Activated naive CD8-positive, alpha-beta T cell treated with anti-CD3 and anti-CD28 coated beads, Interleukin-2, amount 10 ng/mL, durations not matched to agents 7 days and 5 days (primary cell): ENCODE measurements around the gene DAGLB. TPM values are rescaled to one million over a fixed set of nuclear protein-coding genes. Genes with fewer than 3 reads are reported as not detected.
"Not testable (repeated sequence)": the region's sequence is repeated elsewhere in the genome, so short reads cannot be mapped to it uniquely, and the experiment has no call there.

Experiments used
- ATAC-seq: fragments of 150-1000 bp; cut with Tn5 transposase; one replicate; pipeline ENCODE4 v1.10.0; 2021; ENCODE audit warnings: low read depth, moderate library complexity
- POLR2A ChIA-PET: fragments of 350-600 bp; sonication (Branson Sonifier 250); formaldehyde crosslinking; loops from one replicate; lab custom pipeline; 2021; ENCODE audit warnings: antibody characterized with exemption; lab: Charles Lee
- DNase-seq: peaks from one replicate; pipeline ENCODE4 v3.0.0; 2021
- H3K27ac Mint-ChIP-seq: one replicate; pipeline ENCODE4 v1.8.0; 2022; ENCODE audit warnings: mild to moderate bottlenecking, mixed read lengths
- H3K27me3 Mint-ChIP-seq: one replicate; pipeline ENCODE4 v1.8.0; 2022; ENCODE audit warnings: mild to moderate bottlenecking, moderate library complexity, mixed read lengths
- H3K36me3 Mint-ChIP-seq: one replicate; pipeline ENCODE4 v1.8.0; 2021; ENCODE audit warnings: mild to moderate bottlenecking, mixed read lengths
- H3K4me1 Mint-ChIP-seq: one replicate; pipeline ENCODE4 v1.8.0; 2021; ENCODE audit warnings: mixed read lengths
- H3K4me3 Mint-ChIP-seq: one replicate; pipeline ENCODE4 v1.8.0; 2022; ENCODE audit warnings: mild to moderate bottlenecking, moderate library complexity, mixed read lengths
- H3K9me3 Mint-ChIP-seq: one replicate; pipeline ENCODE4 v1.8.0; 2021; ENCODE audit warnings: mixed read lengths
- total RNA-seq, 2 experiments: library from RNA; stranded (reverse); gene quantifications; one replicate each; pipeline ENCODE4 v1.2.3, GENCODE V29; 2021

Gene DAGLB
- total RNA-seq, 2 experiments from 2014 or later = 32.3 to 37.2 TPM

GRCh38 chr7:6479067-6479466, 31.3 kb upstream of the DAGLB start:
- Mint-ChIP-seq H3K27me3 (no peaks in the 10 kb centered on the region), H3K4me3 (peak overlapping the region; percentile 65), H3K36me3 (peaks cover 14% of the 10 kb centered on the region), H3K4me1 (peaks cover 68% of the 10 kb centered on the region), H3K27ac (peak overlapping the region; percentile 88), H3K9me3 (no peaks in the 10 kb centered on the region)
- ATAC-seq (peak; percentile 43), DNase-seq (peak; percentile 51)
- POLR2A ChIA-PET = interaction anchor here (1.7 kb wide), 1 partner anchor 31 kb away, joined by 9 read pairs; the partner anchor contains the start of gene DAGLB

- ATAC-seq (no peak), DNase-seq (no peak)
- Mint-ChIP-seq H3K4me3 (no peak overlapping the region), H3K27ac (peak overlapping the region; percentile 88), H3K9me3 (no peaks in the 10 kb centered on the region), H3K4me1 (peaks cover 70% of the 10 kb centered on the region), H3K36me3 (peaks cover 14% of the 10 kb centered on the region), H3K27me3 (no peaks in the 10 kb centered on the region)
- POLR2A ChIA-PET = interaction anchor here (0.6 to 1.5 kb wide), 3 partner anchors 11 to 30 kb away, joined by 4 read pairs; partner anchors contain the start of gene DAGLB
These were observed 30.4 kb upstream of the DAGLB start for GRCh38 chr7:6478186-6478585.

- H3K4me1 Mint-ChIP-seq = peaks cover 65% of the 10 kb centered on the region
- no peaks in the 10 kb centered on the region for H3K27me3 Mint-ChIP-seq
- no peak overlapping the region for H3K4me3 Mint-ChIP-seq
- H3K36me3 Mint-ChIP-seq = peaks cover 12% of the 10 kb centered on the region
- POLR2A ChIA-PET = interaction anchor here (1.5 kb wide), 1 partner anchor 10 kb away, joined by 4 read pairs; no protein-coding TSS in a partner anchor
- H3K9me3 Mint-ChIP-seq = no peaks in the 10 kb centered on the region
- ATAC-seq (no peak), DNase-seq (no peak)
- H3K27ac Mint-ChIP-seq = no peak overlapping the region
These were observed 29.5 kb upstream of the DAGLB start for GRCh38 chr7:6477318-6477660.

- peak overlapping the region; percentile 3 for H3K27ac Mint-ChIP-seq
- no peaks in the 10 kb centered on the region for H3K9me3 Mint-ChIP-seq
- POLR2A ChIA-PET = interaction anchor here (1.4 to 1.5 kb wide), 2 partner anchors 10 to 12 kb away, joined by 3 to 4 read pairs; no protein-coding TSS in a partner anchor
- H3K27me3 Mint-ChIP-seq = no peaks in the 10 kb centered on the region
- DNase-seq (no peak), ATAC-seq (no peak)
- peaks cover 16% of the 10 kb centered on the region for H3K36me3 Mint-ChIP-seq
- H3K4me1 Mint-ChIP-seq = peaks cover 61% of the 10 kb centered on the region
- H3K4me3 Mint-ChIP-seq = no peak overlapping the region
These were observed 29.0 kb upstream of the DAGLB start for GRCh38 chr7:6476596-6477317.

GRCh38 chr7:6475433-6476186, 27.9 kb upstream of the DAGLB start:
- ATAC-seq (no peak), DNase-seq (no peak)
- Mint-ChIP-seq H3K27ac (peak overlapping the region; percentile 39), H3K4me3 (no peak overlapping the region), H3K9me3 (no peaks in the 10 kb centered on the region), H3K36me3 (peaks cover 17% of the 10 kb centered on the region), H3K4me1 (peaks cover 52% of the 10 kb centered on the region), H3K27me3 (no peaks in the 10 kb centered on the region)
- POLR2A ChIA-PET = interaction anchor here (1.4 kb wide), 1 partner anchor 11 kb away, joined by 3 read pairs; no protein-coding TSS in a partner anchor

GRCh38 chr7:6465862-6466261, 18.1 kb upstream of the DAGLB start:
- Mint-ChIP-seq H3K27ac (no peak overlapping the region), H3K9me3 (peaks cover 1% of the 10 kb centered on the region), H3K4me1 (no peaks in the 10 kb centered on the region), H3K4me3 (no peak overlapping the region), H3K36me3 (peaks cover 47% of the 10 kb centered on the region), H3K27me3 (no peaks in the 10 kb centered on the region)
- POLR2A ChIA-PET = no interaction called here
- ATAC-seq = no peak
- DNase-seq = no peak

GRCh38 chr7:6463609-6464008, 15.9 kb upstream of the DAGLB start:
- H3K9me3 Mint-ChIP-seq, H3K4me1 Mint-ChIP-seq, H3K27me3 Mint-ChIP-seq, H3K4me3 Mint-ChIP-seq, ATAC-seq, H3K27ac Mint-ChIP-seq, DNase-seq: not testable (repeated sequence)
- peaks cover 35% of the 10 kb centered on the region for H3K36me3 Mint-ChIP-seq
- POLR2A ChIA-PET = interaction anchor here (0.6 kb wide), 1 partner anchor 70 kb away, joined by 3 read pairs; no protein-coding TSS in a partner anchor

- Mint-ChIP-seq H3K27me3 (no peaks in the 10 kb centered on the region), H3K27ac (no peak overlapping the region), H3K4me1 (no peaks in the 10 kb centered on the region), H3K36me3 (peaks cover 20% of the 10 kb centered on the region), H3K9me3 (no peaks in the 10 kb centered on the region), H3K4me3 (no peak overlapping the region)
- DNase-seq (no peak), ATAC-seq (no peak)
- POLR2A ChIA-PET = no interaction called here
These were observed 14.3 kb upstream of the DAGLB start for GRCh38 chr7:6461946-6462550.

GRCh38 chr7:6460990-6461584, 13.3 kb upstream of the DAGLB start:
- DNase-seq (no peak), ATAC-seq (no peak)
- Mint-ChIP-seq H3K4me3 (no peak overlapping the region), H3K9me3 (no peaks in the 10 kb centered on the region), H3K27me3 (no peaks in the 10 kb centered on the region), H3K36me3 (peaks cover 11% of the 10 kb centered on the region), H3K4me1 (no peaks in the 10 kb centered on the region), H3K27ac (peak overlapping the region; percentile 1)
- POLR2A ChIA-PET = no interaction called here

- DNase-seq (no peak), ATAC-seq (no peak)
- peaks cover 4% of the 10 kb centered on the region for H3K36me3 Mint-ChIP-seq
- H3K4me1 Mint-ChIP-seq = no peaks in the 10 kb centered on the region
- POLR2A ChIA-PET = no interaction called here
- H3K9me3 Mint-ChIP-seq = no peaks in the 10 kb centered on the region
- no peak overlapping the region for H3K4me3 Mint-ChIP-seq
- H3K27ac Mint-ChIP-seq = no peak overlapping the region
- H3K27me3 Mint-ChIP-seq = no peaks in the 10 kb centered on the region
These were observed 12.5 kb upstream of the DAGLB start for GRCh38 chr7:6460303-6460702.

GRCh38 chr7:6458676-6459075, 10.9 kb upstream of the DAGLB start:
- not testable (repeated sequence) for DNase-seq, H3K4me3 Mint-ChIP-seq, ATAC-seq, H3K4me1 Mint-ChIP-seq, H3K27ac Mint-ChIP-seq, H3K27me3 Mint-ChIP-seq, H3K36me3 Mint-ChIP-seq, H3K9me3 Mint-ChIP-seq
- POLR2A ChIA-PET = interaction anchor here (0.7 to 1.1 kb wide), 3 partner anchors 11 to 23 kb away, joined by 4 read pairs; partner anchors contain the start of gene DAGLB

GRCh38 chr7:6453734-6454133, 6.0 kb upstream of the DAGLB start:
- Mint-ChIP-seq H3K36me3 (no peaks in the 10 kb centered on the region), H3K4me1 (peaks cover 2% of the 10 kb centered on the region), H3K4me3 (no peak overlapping the region), H3K27me3 (no peaks in the 10 kb centered on the region), H3K27ac (no peak overlapping the region), H3K9me3 (no peaks in the 10 kb centered on the region)
- POLR2A ChIA-PET = no interaction called here
- ATAC-seq (no peak), DNase-seq (no peak)

- ATAC-seq = no peak
- no peaks in the 10 kb centered on the region for H3K9me3 Mint-ChIP-seq
- H3K27me3 Mint-ChIP-seq = no peaks in the 10 kb centered on the region
- no peaks in the 10 kb centered on the region for H3K36me3 Mint-ChIP-seq
- H3K27ac Mint-ChIP-seq = no peak overlapping the region
- POLR2A ChIA-PET = interaction anchor here (0.6 kb wide), 1 partner anchor 27 kb away, joined by 4 read pairs; no protein-coding TSS in a partner anchor
- no peak overlapping the region for H3K4me3 Mint-ChIP-seq
- DNase-seq = no peak
- H3K4me1 Mint-ChIP-seq = peaks cover 9% of the 10 kb centered on the region
These were observed 3.5 kb upstream of the DAGLB start for GRCh38 chr7:6451224-6451705.
